Measurements from ENCODE around the gene RHCG. TPM values are rescaled to one million over a fixed set of nuclear protein-coding genes. Genes with fewer than 3 reads are reported as not detected.
"Not testable (repeated sequence)": the region's sequence is repeated elsewhere in the genome, so short reads cannot be mapped to it uniquely, and the experiment has no call there.

The RHCG gene
- polyA plus RNA-seq, 3 donors, result 1.6 to 4.3 (median 2.0) TPM

DNA sequence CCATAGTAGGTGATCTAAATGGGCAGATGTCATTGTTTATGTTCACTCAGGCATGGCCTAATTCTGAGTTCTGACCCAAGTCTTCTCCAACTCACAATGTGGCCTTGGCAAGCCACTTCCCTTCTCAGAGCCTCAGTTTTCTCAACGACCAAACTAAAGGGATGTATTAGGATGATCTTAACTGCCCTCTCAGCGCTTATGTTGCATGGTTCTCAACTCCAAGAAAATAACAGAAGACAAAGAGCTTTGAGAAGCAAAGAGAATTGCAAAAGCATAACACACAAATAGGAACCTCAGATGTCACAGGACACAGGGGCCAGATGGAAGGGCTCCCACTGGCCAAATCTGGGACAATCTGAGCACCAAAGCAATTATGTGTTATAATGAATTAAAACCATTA is 8.6 kb downstream of the RHCG start:
- no peak for DNase-seq (ENCODE audit: extremely low read depth in 1 of 11, low read depth in 9 of 11, low spot score in 4 of 11)

DNA sequence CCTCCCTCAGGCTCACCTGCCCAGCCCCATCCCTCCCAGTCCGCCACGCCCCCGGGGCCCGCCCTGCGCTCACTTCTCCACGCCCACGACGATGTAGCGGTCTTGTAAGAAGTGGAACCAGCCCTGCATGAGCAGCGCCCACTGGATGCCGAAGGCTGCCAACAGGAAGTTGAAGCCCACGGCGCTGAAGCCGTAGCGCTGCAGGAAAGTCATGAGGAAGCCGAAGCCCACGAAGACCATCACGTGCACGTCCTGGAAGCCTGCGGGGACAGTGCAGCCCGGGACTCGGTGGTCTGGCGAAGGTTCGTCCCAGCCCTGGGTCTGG is 9.7 kb downstream of the RHCG start:
- DNase-seq (ENCODE audit: extremely low read depth in 1 of 11, low read depth in 9 of 11, low spot score in 4 of 11), result no peak

DNA sequence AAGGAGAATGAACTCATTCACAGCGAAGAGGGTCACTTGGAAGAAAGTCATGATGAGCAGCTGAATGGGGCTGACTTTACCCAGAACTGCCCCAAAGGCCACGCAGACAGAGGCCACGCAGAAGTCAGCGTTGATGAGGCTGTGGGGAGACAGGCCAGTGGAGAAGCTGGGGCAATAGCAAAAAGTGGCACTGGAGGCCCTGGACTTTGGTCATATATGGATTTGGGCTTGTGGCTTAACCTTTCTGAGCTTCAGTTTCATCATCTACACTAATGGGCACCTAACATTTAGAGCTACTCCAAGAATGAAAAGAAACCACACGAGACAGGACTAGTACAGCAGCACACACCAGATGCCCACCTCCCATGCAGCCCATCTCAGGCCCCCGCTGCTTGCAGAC is 13.3 kb downstream of the RHCG start:
- DNase-seq (ENCODE audit: extremely low read depth in 1 of 11, low read depth in 9 of 11, low spot score in 4 of 11), result no peak

DNA sequence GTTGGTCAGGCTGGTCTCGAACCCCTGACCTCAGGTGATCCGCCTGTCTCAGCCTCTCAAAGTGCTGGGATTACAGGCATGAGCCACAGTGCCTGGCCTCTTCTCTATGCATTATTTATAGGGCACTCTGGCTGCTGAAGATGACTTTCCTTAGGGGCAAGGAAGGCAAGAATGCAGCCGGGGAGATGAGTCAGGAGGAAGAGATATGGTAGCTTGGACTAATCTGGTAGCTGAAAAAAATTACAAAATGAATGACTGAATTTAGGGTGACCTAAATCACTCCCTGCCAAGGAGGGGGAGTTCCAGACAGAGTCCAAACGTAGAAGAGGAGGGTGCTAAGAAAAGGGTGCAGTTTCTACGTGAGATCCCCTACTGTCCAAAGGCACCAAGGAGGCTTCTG is 14.2 kb downstream of the RHCG start:
- no peak for DNase-seq (ENCODE audit: extremely low read depth in 1 of 11, low read depth in 9 of 11, low spot score in 4 of 11)

DNA sequence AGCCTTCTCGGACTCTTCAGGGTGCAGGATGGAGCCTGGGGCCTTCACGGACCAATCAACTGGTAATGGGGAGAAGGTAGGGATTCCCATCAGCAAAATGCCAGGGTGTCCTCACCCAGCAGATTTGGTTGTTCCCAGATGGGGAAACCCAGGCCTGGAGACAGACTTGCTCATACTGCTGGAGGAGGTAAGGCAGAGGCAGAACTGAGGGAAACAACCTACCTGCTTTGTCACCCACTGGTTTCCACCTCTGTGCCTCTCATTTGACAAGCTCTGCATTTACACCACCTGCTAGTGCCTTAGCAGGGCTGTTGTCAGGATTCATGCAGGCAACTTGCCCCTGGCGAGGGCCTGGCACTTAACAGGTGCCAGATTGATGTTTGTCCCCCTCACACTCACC is 15.9 kb downstream of the RHCG start:
- no peak for DNase-seq (ENCODE audit: extremely low read depth in 1 of 11, low read depth in 9 of 11, low spot score in 4 of 11)

DNA sequence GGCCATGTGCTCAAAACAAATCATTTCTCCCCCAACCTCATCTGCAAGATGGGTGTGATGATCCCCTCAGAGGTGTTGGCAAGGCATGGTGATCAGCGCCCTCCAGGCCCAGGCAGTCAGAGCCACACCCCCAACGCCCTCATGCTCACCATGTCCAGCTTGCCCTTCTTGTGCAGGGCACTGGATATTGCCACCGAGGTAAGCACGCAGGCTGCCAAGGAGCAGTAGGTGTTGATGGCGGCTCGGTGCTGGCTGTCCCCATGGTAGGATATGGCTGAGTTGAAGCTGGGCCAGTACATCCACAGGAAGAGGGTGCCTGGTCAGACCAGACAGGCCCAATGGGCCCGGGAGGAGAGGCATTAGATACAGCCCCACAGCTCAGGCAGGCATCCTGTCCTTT is 17.2 kb downstream of the RHCG start:
- no peak for DNase-seq (ENCODE audit: extremely low read depth in 1 of 11, low read depth in 9 of 11, low spot score in 4 of 11)

DNA sequence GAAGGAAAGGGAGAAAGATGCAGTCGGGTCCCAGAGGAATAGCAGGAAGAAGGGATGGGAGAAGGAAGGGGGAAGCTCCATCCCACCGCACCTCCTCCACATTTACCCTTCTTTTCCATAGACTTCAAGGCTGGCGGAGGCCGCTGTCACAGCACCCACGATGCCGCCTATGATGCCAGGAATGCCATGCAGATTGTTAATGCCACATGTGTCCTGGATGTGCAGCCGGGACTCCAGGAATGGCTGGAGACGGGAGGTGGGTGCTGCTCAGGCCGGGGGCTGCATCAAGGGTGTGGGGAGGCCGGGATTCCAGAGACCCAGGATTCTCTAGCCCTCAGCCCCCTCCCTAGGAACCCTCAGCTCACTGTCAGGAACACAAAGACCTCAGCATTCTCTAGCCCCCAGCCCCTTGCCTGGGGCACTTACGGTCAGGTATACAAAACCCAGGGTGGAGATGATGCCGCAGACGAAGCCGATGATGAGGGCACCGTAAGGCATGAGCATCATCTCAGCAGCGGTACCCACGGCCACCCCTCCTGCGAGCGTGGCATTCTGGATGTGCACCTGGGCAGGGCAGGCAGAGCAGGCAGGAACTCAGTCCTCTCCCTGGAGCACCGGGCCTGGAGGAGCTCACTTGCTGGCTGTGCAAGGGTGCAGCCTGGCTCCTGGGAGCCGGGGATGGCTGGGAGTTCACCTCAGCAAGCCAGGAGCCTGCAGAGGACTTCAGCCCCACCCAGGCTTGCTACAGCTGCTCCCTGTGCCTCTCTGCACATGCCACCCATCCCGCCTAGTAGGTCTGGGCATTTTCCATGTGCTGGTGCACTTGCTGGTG is 18.8 kb downstream of the RHCG start:
- DNase-seq (ENCODE audit: extremely low read depth in 1 of 11, low read depth in 9 of 11, low spot score in 4 of 11), result no peak

DNA sequence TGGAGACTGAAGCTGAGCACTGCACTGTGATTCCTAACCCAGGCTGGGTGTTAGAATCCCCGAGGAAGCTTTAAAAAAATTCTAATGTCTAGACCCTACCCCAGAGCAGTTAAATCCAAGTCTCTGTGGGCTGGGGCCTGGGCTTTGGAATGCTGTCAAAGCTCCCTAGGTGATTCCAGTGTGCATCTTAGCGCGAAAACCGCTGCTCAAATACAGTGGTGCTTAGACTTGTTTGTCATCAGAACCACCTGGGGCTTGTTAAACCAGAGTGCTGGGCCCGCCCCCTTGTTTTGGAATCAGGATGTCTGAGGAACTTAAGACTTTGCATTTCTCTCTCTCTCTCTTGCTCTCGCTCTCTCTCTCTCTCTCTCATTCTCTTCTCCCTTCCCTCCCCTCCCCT is 20.7 kb downstream of the RHCG start:
- no peak for DNase-seq (ENCODE audit: extremely low read depth in 1 of 11, low read depth in 9 of 11, low spot score in 4 of 11)

DNA sequence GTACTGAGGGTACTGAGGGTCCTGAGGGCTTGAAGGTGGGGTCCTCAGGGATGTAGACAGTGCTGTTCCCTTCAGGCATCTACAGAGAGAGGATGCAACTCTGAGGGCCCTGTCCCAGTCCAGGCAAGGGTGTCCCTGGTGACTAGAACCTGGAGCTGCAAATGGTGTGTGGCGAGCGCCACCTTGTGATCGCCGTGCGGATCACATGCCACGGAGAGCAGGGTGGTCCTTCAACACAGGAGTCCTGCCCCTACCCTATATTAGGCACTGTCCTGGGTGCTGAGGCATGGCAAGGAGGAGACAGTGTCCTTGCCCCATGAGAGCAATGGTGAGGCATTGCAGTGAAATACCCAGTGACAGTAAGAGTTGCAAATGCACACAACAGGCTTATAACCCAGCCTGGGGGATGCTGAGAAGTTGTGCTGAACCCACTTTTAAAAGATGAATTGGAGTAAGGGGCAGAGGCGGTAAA is 23.6 kb downstream of the RHCG start:
- DNase-seq (ENCODE audit: extremely low read depth in 1 of 11, low read depth in 9 of 11, low spot score in 4 of 11), result peak in 7 of 11 donors; percentile 21 to 51 (median 41)

DNA sequence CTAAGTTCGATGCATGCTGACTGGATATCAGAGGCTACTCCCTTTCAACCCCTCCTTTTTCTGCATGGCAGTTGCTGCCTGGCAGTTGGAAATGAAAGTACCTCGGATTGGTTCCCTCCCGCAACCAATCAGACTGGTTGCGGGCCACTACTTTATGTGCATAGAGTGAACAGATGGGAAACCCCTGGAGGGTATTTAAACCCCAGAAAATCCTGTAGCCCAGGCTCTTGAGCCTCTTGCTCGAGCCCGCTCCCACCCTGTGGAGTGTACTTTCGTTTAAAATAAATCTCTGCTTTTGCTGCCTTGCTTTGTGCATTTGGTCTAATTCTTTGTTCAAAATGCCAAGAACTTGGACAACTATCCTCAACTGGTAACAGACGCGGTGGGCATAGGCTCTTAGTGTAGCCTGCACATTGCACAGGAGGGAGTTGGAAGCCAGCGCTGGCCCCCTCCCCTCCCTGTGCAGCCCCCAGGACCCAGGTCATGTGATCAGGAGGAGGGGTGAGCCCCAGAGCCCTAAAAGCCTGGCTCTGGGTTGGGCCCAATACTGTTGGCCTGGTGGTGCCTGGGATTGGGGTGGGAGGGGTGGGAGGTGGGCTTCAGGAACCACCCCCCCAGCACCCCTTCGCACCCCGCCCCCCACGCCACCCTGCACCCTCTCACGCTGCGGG is 26.8 kb downstream of the RHCG start:
- no peak for DNase-seq (ENCODE audit: extremely low read depth in 1 of 11, low read depth in 9 of 11, low spot score in 4 of 11)

DNA sequence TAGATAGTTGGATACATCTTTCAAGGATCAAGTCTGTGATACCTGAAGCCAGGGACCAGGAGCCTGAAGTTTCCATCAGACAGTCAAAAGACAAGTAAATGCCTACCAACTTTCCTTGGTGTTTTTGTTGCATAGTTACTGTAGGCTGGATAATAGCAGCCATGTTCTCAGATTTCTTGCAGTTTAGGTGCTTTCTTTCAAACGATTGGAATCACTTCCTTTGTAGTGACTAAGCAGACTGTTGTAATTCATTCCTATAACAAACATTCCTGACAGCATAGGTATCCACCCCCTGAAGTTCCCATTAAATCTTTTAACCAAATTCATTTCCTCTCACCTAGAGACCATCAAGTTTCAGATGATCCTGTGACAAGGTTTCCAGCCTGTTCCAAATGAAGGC is 27.6 kb downstream of the RHCG start:
- DNase-seq (ENCODE audit: extremely low read depth in 1 of 11, low read depth in 9 of 11, low spot score in 4 of 11), result not testable (repeated sequence)

DNA sequence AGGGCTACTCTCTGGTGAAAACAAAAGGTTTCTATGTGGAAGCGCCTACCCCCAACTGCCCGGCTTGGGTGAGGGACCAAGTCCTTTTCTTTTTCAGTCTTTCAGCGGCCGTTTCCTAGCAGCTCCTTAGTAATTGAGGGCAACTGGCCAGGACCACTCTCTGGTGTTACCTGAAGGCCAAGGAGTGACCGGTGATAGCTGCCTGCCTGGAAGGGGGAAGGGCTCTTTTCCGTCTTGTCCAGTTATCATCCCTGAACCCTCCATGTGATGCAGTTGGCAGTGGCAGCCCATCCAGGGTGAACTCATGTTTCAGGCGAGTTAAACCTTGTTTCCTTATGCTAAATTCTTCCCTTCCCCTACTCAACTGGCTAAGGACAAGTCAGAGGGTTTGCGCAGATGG is 33.3 kb downstream of the RHCG start:
- no peak for DNase-seq (ENCODE audit: extremely low read depth in 1 of 11, low read depth in 9 of 11, low spot score in 4 of 11)

DNA sequence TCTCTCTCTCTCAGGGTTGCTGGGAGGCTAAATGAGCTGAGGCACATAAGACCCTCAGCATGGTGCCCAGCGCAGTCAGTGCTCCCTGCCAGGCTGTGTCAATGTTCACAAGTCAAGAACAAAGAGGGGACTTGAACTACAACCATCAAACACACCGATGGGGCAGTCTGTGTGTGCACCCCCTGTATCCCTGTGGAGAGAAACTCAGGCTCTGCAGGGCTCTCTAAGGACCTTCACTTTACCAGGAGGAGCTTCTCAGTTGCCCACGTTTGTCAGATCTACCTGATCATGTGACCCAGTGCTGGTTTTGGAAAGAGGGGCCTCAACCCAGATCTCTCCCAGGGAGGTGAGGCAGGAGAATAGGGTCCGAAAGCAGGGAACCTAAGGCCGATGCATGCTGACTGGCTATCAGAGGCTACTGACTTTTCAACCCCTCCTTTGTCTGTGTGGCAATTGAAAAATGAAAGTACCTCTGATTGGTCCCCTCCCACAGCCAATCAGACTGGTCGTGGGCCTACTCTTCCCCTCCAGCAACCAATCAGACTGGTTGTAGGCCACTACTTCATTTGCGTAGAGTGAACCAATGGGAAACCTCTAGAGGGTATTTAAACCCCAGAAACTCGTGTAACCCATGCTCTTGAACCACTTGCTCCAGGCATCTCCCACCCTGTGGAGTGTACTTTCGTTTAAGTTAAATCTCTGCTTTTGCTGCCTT is 34.0 kb downstream of the RHCG start:
- no peak for DNase-seq (ENCODE audit: extremely low read depth in 1 of 11, low read depth in 9 of 11, low spot score in 4 of 11)

DNA sequence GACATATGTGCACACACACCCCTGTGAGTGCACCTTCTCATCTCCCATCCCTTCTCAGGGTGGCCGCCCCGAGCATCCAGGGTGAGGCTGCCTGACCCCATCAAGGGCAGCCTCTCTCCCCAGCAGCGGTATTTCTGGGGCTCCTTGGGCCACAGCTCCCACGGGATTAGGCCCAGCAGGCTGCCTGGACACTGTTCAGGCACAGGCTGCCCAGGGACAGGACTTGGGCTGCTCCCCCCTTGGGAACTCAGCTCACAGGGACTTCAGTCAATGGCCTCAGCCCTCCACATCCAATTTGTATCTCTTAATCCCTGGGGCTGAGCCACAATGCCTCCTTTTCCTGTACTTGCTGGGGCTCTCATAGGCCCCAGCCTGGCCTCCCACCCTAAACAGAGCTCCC is 35.0 kb downstream of the RHCG start:
- DNase-seq (ENCODE audit: extremely low read depth in 1 of 11, low read depth in 9 of 11, low spot score in 4 of 11), result no peak

DNA sequence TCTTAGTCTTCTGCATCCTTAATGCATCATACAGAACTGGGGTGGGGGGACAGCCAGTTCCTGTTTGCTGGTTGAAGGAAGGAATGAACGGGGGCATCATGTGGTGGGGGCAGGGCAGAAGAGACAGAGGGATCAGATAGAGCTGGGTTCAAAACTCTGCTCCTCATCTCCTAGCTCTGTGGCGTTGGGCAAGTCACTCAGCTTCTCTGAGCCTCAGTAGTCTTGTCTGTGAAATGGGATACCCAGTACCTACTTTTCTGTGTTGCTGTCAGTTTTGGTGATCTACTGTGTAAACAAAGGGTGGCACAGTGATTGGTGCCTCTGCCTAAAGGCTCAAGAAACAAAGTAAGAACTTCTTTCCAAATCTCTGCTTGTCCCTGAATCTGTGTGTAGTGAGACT is 36.3 kb downstream of the RHCG start:
- DNase-seq (ENCODE audit: extremely low read depth in 1 of 11, low read depth in 9 of 11, low spot score in 4 of 11), result no peak

DNA sequence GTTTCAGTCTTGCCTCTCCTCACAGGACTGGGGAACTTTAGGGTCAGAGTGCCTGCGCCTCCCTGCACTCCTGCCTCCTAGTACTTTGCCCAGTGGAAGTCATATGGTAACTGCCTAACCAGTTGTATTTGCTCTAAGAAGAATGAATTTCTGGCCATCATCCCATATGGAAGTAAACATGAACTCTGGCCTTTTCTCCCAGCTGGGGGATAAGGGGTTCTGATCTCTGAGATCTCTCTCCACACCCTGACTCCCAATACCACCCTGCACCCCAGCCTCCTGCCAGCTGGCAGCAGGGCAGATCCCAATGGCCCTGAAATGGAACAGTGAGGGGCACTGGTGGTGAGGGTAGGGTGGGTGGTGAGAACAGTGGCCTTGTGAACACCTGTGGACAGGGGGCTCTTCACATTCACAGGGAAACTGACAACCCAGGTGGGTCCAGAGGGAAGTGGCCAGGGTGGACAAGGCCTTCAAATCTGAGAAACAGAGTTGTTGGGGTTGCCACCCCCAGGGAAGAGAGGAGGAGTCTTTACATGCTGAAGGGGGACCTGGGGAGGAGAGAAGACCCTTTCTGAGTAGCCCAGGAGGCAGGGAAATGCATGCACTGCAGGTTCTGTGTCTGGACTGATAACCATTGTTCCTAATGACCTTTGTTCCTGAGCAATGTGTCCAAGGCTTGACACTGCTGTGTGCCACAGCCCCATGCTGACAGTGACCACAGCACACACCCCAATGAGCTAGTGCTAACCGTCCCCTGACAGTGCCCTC is 36.9 kb downstream of the RHCG start:
- DNase-seq (ENCODE audit: extremely low read depth in 1 of 11, low read depth in 9 of 11, low spot score in 4 of 11), result no peak

DNA sequence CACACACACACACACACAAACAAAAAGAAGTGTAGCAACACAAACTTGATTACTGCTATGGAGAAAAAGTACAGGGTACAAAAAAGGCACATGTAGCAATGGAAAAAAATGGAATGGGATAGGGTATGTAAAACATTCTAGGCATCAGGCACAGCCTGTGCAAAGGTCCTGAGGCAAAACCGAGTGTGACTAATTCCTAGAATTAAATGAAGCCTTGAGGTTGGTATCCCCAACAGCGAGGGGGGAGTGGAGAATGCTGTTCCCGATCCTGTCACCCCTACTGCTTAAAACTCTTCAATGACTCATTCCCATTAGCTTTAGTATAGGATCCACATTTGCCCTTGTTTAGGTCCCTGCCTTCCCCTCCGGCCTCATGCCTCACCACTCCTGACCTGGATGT is 37.9 kb downstream of the RHCG start:
- DNase-seq (ENCODE audit: extremely low read depth in 1 of 11, low read depth in 9 of 11, low spot score in 4 of 11), result no peak

DNA sequence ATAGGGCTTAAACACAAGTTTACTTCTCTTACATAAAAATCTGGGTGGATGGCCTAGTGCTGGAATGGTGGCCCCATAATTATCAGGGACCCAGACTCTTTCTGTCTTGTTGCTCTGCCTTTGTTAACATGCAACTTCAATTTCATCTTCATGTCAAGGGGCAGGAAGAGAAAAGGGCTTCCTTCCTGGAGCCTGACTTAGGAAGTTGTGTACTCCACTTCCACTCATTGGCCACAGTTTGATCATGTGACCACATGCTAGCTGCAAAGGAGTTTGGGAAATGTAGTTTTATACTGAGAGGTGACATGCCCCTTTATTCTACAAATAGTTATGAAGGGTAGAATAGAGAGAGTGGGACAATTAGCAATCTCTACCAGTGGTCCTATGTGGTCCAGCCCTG is 39.3 kb downstream of the RHCG start:
- no peak for DNase-seq (ENCODE audit: extremely low read depth in 1 of 11, low read depth in 9 of 11, low spot score in 4 of 11)

DNA sequence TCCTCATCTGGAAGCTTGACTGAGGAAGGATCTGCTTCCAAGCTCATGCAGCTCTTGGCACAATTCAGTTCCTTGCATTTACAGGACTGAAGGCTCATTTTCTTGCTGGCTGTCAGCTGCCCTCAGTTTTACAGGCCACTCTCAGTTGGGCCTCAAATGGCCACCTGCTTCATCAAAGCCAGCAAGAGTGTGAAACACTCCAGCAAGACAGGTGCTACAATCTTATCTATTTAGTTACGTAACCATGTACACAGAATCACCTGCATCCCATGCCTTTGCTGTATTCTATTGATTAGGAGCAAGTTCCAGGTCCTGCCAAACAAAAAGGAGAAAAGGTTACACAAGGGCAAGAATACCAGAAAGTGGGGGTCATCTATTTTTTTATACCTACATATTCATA is 40.8 kb downstream of the RHCG start:
- DNase-seq (ENCODE audit: extremely low read depth in 1 of 11, low read depth in 9 of 11, low spot score in 4 of 11), result no peak

Data from renal cortex interstitium (tissue), 11 donors.